SK-N-SH treated with all-trans-retinoic acid at 6 μM for 48 hours (cell line): Measurements from ENCODE around the gene MNAT1.
"Not testable (repeated sequence)": the region's sequence is repeated elsewhere in the genome, so short reads cannot be mapped to it uniquely, and the experiment has no call there.

Experiments used
- ATAC-seq: fragments of 200-7000 bp; cut with Tn5 transposase; 3 replicates; pipeline ENCODE4 v1.9.1; 2020; ENCODE audit warnings: mild to moderate bottlenecking, moderate library complexity
- ARNTL ChIP-seq: fragments of 450-650 bp; formaldehyde crosslinking; IDR thresholded peaks from 2 replicates; pipeline ENCODE4 v1.5.0; 2020; ENCODE audit warnings: low read depth, mild to moderate bottlenecking, moderate library complexity, borderline replicate concordance
- BACH2 ChIP-seq: fragments of 250-450 bp; sonication (Bioruptor Pico); IDR thresholded peaks from 2 replicates; pipeline ENCODE4 v1.9.0; 2021; ENCODE audit warnings: mild to moderate bottlenecking, borderline replicate concordance
- CSDC2 ChIP-seq: fragments of 250-450 bp; sonication (Bioruptor Pico); IDR thresholded peaks from 2 replicates; pipeline ENCODE4 v1.5.0; 2020; ENCODE audit warnings: mild to moderate bottlenecking, moderate library complexity
- CSRNP3 ChIP-seq: fragments of 250-450 bp; sonication (Bioruptor Pico); IDR thresholded peaks from 2 replicates; pipeline ENCODE4 v1.5.1; 2021; ENCODE audit warnings: mild to moderate bottlenecking, moderate library complexity
- ESRRG ChIP-seq: fragments of 250-450 bp; sonication (Bioruptor Pico); IDR thresholded peaks from 2 replicates; pipeline ENCODE4 v1.6.1; 2021; ENCODE audit warnings: mild to moderate bottlenecking
- GLIS3 ChIP-seq: fragments of 250-450 bp; sonication (Bioruptor Pico); IDR thresholded peaks from 2 replicates; pipeline ENCODE4 v1.5.0; 2020; ENCODE audit warnings: mild to moderate bottlenecking, moderate library complexity
- ISL1 ChIP-seq: fragments of 250-450 bp; sonication (Bioruptor Pico); IDR thresholded peaks from 2 replicates; pipeline ENCODE4 v2.1.2; 2022; ENCODE audit warnings: mild to moderate bottlenecking, moderate library complexity
- OSR1 ChIP-seq: fragments of 250-450 bp; sonication (Bioruptor Pico); IDR thresholded peaks from 2 replicates; pipeline ENCODE4 v1.8.0; 2022; ENCODE audit warnings: moderate library complexity, mild to moderate bottlenecking, inconsistent platforms
- PATZ1 ChIP-seq: fragments of 250-450 bp; sonication (Bioruptor Pico); IDR thresholded peaks from 2 replicates; pipeline ENCODE4 v1.8.0; 2020; ENCODE audit warnings: mild to moderate bottlenecking, moderate library complexity, borderline replicate concordance
- POU6F1 ChIP-seq: fragments of 250-450 bp; sonication (Bioruptor Pico); IDR thresholded peaks from 2 replicates; pipeline ENCODE4 v1.8.0; 2021; ENCODE audit warnings: low read depth, mild to moderate bottlenecking, moderate library complexity, borderline replicate concordance
- PPARA ChIP-seq: fragments of 250-450 bp; sonication (Bioruptor Pico); IDR thresholded peaks from 2 replicates; pipeline ENCODE4 v1.5.0; 2020; ENCODE audit warnings: mild to moderate bottlenecking, borderline replicate concordance
- RARB ChIP-seq: fragments of 250-450 bp; sonication (Bioruptor Pico); IDR thresholded peaks from 2 replicates; pipeline ENCODE4 v1.8.0; 2021; ENCODE audit warnings: mild to moderate bottlenecking, moderate library complexity
- SNAI2 ChIP-seq: fragments of 250-450 bp; sonication (Bioruptor Pico); IDR thresholded peaks from 2 replicates; pipeline ENCODE4 v1.5.0; 2020; ENCODE audit warnings: mild to moderate bottlenecking, moderate library complexity
- TCF4 ChIP-seq: fragments of 250-450 bp; sonication (Bioruptor Pico); IDR thresholded peaks from 2 replicates; pipeline ENCODE4 v1.8.0; 2021; ENCODE audit warnings: mild to moderate bottlenecking, moderate library complexity, borderline replicate concordance
- ZC3H10 ChIP-seq: fragments of 250-450 bp; sonication (Bioruptor Pico); IDR thresholded peaks from 2 replicates; pipeline ENCODE4 v1.5.1; 2021; ENCODE audit warnings: mild to moderate bottlenecking, moderate library complexity
- ZFP3 ChIP-seq: fragments of 250-450 bp; sonication (Bioruptor Pico); IDR thresholded peaks from 2 replicates; pipeline ENCODE4 v1.5.0; 2020; ENCODE audit warnings: mild to moderate bottlenecking, moderate library complexity
- ZFP30 ChIP-seq: fragments of 450-650 bp; formaldehyde crosslinking; IDR thresholded peaks from 2 replicates; pipeline ENCODE4 v1.5.0; 2022; ENCODE audit warnings: mild to moderate bottlenecking, moderate library complexity
- ZNF565 ChIP-seq: fragments of 450-650 bp; formaldehyde crosslinking; conservative IDR thresholded peaks from 2 replicates; pipeline ENCODE4 v1.5.0; 2020; ENCODE audit warnings: low read depth, mild to moderate bottlenecking, moderate library complexity
- ZNF70 ChIP-seq: fragments of 450-650 bp; formaldehyde crosslinking; IDR thresholded peaks from 2 replicates; pipeline ENCODE4 v1.5.0; 2020; ENCODE audit warnings: mild to moderate bottlenecking, moderate library complexity
- ZNF8 ChIP-seq: fragments of 450-650 bp; formaldehyde crosslinking; IDR thresholded peaks from 2 replicates; pipeline ENCODE4 v1.5.0; 2020; ENCODE audit warnings: mild to moderate bottlenecking, moderate library complexity

MNAT1 gene

GRCh38 chr14:60723907-60724618 lies 10.5 kb upstream of the MNAT1 start, which contains the start of gene SIX4 (continued):
- no peak for TF ChIP-seq PATZ1 (CRISPR knock-in tag)
- TF ChIP-seq TCF4 (CRISPR knock-in tag), result no peak
- TF ChIP-seq GLIS3 (CRISPR knock-in tag), result no peak
- TF ChIP-seq ZNF70, result no peak
- no peak for TF ChIP-seq RARB (CRISPR knock-in tag)
- TF ChIP-seq ZC3H10, result no peak

- not testable (repeated sequence) for ATAC-seq
Measured at GRCh38 chr14:60731291-60731690, 3.3 kb upstream of the MNAT1 start.

- no peak for ATAC-seq
- no peak for TF ChIP-seq OSR1 (CRISPR knock-in tag)
- no peak for TF ChIP-seq ZNF565
- no peak for TF ChIP-seq ZFP30 (CRISPR knock-in tag)
- TF ChIP-seq ISL1, result no peak
- no peak for TF ChIP-seq RARB (CRISPR knock-in tag)
- TF ChIP-seq TCF4 (CRISPR knock-in tag), result no peak
- no peak for TF ChIP-seq SNAI2 (CRISPR knock-in tag)
- TF ChIP-seq GLIS3 (CRISPR knock-in tag), result no peak
- TF ChIP-seq ESRRG (CRISPR knock-in tag), result no peak
- TF ChIP-seq PATZ1 (CRISPR knock-in tag), result no peak
- TF ChIP-seq ZNF8 (CRISPR knock-in tag), result no peak
- TF ChIP-seq ZC3H10, result no peak
- TF ChIP-seq, all 23 proteins: peak for 0
Measured at GRCh38 chr14:60732840-60733483, 1.6 kb upstream of the MNAT1 start.

GRCh38 chr14:60735416-60735815 lies 855 bp downstream of the MNAT1 start:
- peak; percentile 9 for ATAC-seq
- TF ChIP-seq OSR1 (CRISPR knock-in tag), result no peak
- TF ChIP-seq PPARA (CRISPR knock-in tag), result no peak
- no peak for TF ChIP-seq BACH2 (CRISPR knock-in tag)
- no peak for TF ChIP-seq ZFP3 (CRISPR knock-in tag)
- no peak for TF ChIP-seq ESRRG (CRISPR knock-in tag)
- no peak for TF ChIP-seq CSRNP3 (CRISPR knock-in tag)
- TF ChIP-seq SNAI2 (CRISPR knock-in tag), result no peak
- no peak for TF ChIP-seq CSDC2 (CRISPR knock-in tag)
- no peak for TF ChIP-seq ZFP30 (CRISPR knock-in tag)
- TF ChIP-seq GLIS3 (CRISPR knock-in tag), result no peak
- TF ChIP-seq ZC3H10, result no peak
- TF ChIP-seq ARNTL, result no peak
- TF ChIP-seq PATZ1 (CRISPR knock-in tag), result no peak
- TF ChIP-seq ZNF8 (CRISPR knock-in tag), result no peak
- TF ChIP-seq POU6F1, result no peak
- TF ChIP-seq ISL1, result no peak
- TF ChIP-seq ZNF70, result no peak
- TF ChIP-seq, all 23 proteins: peak for 0
